ENCODE data around the gene PRND.
"Not testable (repeated sequence)": the region's sequence is repeated elsewhere in the genome, so short reads cannot be mapped to it uniquely, and the experiment has no call there.

The PRND gene

DNA sequence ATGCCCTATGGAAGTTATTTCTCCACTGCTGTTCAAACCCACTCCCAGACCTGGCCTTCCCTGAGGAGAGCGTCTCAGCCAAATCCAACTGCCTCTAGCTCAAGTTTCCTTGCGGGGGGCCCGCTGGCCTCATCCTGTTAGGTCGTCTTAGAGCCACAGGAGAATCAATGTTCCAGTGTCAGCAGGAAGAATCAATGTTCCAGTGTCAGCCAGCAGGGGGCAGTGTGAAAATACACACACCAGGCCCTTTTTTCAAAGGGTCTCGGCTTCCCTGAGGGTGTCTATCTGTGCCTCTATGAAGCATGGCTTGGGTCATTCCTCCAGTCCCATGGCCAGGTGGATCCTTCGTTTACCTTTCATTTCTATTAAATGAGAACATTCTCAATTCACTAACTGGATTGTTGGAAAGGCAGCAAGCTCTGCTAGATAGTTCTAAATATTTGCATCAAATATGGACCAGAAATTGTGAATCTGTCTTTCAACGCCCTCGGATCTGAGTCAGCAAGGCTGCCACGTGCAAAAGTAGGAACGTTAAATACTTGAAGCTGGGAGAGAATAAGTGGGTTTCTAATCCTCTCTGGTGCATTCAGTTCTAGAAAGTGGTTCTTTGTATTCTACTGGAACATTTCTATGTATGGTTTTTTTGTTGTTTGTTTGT lies 19.2 kb downstream of the PRND start:
- Histone ChIP-seq H3K4me3 (ENCODE audit: low read length) (no peak overlapping the region), H3K9ac (ENCODE audit: low read depth, low read length) (no peak overlapping the region), H3K36me3 (ENCODE audit: insufficient read depth, low read length) (no peaks in the 10 kb centered on the region), H3K27me3 (ENCODE audit: insufficient read depth, low read length) (no peaks in the 10 kb centered on the region), H3K4me1 (ENCODE audit: insufficient read depth, low read length) (no peaks in the 10 kb centered on the region), H3K27ac (ENCODE audit: low read depth, low read length) (no peak overlapping the region), H3K9me3 (ENCODE audit: insufficient read depth, low read depth, low read length) (no peaks in the 10 kb centered on the region)
- WGBS = 39% methylated on average over 10 of the region's 10 CpGs

DNA sequence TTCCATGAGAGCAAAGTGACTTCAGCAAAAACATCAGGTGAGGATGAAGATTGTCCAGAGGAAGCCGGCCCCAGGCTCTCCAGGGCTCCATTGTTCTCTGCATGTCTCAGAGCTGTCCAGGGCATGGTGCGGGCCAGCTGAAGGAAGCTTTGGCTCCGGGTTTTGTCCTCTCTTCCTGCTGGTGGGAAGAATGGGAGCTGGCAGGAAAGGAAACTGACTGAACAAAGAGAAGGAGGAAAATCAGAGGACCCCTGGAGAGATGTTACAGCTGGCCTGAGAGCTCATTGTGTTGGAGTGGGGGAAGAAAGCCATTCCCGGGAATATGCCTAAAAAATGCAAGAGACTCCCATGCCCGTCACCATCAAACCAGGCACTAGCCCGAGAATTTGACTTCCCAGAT lies 27.1 kb downstream of the PRND start:
- Histone ChIP-seq H3K4me1 (ENCODE audit: insufficient read depth, low read length) (peaks cover 9% of the 10 kb centered on the region), H3K27ac (ENCODE audit: low read depth, low read length) (peak overlapping the region; percentile 50; the same call in 1 of the 2 replicates)
- 31% methylated on average over 6 of the region's 6 CpGs for WGBS

GRCh38 chr20:4749326-4749725 lies 27.6 kb downstream of the PRND start:
- Histone ChIP-seq H3K9me3 (ENCODE audit: insufficient read depth, low read depth, low read length) (peaks cover 8% of the 10 kb centered on the region), H3K27ac (ENCODE audit: low read depth, low read length) (peak overlapping the region; percentile 50; the same call in 1 of the 2 replicates), H3K4me1 (ENCODE audit: insufficient read depth, low read length) (peaks cover 9% of the 10 kb centered on the region), H3K36me3 (ENCODE audit: insufficient read depth, low read length) (no peaks in the 10 kb centered on the region), H3K9ac (ENCODE audit: low read depth, low read length) (no peak overlapping the region), H3K4me3 (ENCODE audit: low read length) (no peak overlapping the region), H3K27me3 (ENCODE audit: insufficient read depth, low read length) (no peaks in the 10 kb centered on the region)
- 88% methylated on average over 4 of the region's 4 CpGs for WGBS

More for the DNA sequence above, 27.1 kb downstream of the PRND start:
- Histone ChIP-seq H3K9me3 (ENCODE audit: insufficient read depth, low read depth, low read length) (peaks cover 8% of the 10 kb centered on the region), H3K4me3 (ENCODE audit: low read length) (no peak overlapping the region), H3K9ac (ENCODE audit: low read depth, low read length) (no peak overlapping the region), H3K36me3 (ENCODE audit: insufficient read depth, low read length) (no peaks in the 10 kb centered on the region), H3K27me3 (ENCODE audit: insufficient read depth, low read length) (no peaks in the 10 kb centered on the region)

GRCh38 chr20:4750381-4750780 lies 28.7 kb downstream of the PRND start:
- no peaks in the 10 kb centered on the region for H3K36me3 ChIP-seq (ENCODE audit: insufficient read depth, low read length)
- peaks cover 8% of the 10 kb centered on the region for H3K9me3 ChIP-seq (ENCODE audit: insufficient read depth, low read depth, low read length)
- peaks cover 9% of the 10 kb centered on the region for H3K4me1 ChIP-seq (ENCODE audit: insufficient read depth, low read length)
- H3K9ac ChIP-seq (ENCODE audit: low read depth, low read length) = no peak overlapping the region
- no peaks in the 10 kb centered on the region for H3K27me3 ChIP-seq (ENCODE audit: insufficient read depth, low read length)
- H3K27ac ChIP-seq (ENCODE audit: low read depth, low read length) = no peak overlapping the region
- H3K4me3 ChIP-seq (ENCODE audit: low read length) = no peak overlapping the region
- 64% methylated on average over 4 of the region's 4 CpGs for WGBS

DNA sequence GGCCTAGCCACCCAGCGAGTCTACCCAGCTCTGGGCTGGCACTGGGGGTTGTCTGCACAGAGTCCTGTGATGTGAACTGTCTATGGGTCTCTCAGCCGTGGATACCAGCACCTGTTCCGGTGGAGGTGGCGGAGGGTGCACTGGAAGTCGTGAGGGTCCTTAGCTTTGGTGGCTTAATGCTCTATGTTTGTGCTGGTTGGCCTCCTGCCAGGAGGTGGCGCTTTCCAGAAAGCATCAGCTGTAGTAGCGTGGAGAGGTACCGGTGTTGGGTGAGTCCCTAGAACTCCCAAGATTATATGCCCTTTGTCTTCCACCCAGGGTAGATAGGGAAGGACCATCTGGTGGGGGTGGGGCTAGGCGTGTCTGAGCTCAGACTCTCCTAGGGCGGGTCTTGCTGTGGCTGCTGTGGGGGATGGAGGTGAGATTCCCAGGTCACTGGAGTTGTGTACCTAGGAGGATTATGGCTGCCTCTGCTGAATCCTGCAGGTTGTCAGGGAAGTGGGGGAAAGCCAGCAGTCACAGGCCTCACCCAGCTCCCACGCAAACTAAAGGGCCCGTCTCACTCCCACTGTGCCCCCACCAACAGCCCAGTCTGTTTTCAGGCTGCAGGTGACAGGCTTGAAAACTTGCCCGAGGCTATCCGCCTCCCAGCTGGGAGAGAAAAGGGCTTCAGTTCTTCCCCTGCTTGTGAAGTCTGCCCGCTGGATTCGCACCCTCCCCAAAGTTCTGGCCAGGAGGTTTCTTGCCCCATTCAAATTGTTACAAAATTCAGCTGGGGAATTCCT lies 37.6 kb downstream of the PRND start:
- WGBS = 74% methylated on average over 16 of the region's 16 CpGs
- H3K9ac ChIP-seq (ENCODE audit: low read depth, low read length) = not testable (repeated sequence)

GRCh38 chr20:4763261-4763660 lies 41.6 kb downstream of the PRND start:
- WGBS = 90% methylated on average over 10 of the region's 10 CpGs
- Histone ChIP-seq H3K27me3 (ENCODE audit: insufficient read depth, low read length) (peaks cover 19% of the 10 kb centered on the region), H3K27ac (ENCODE audit: low read depth, low read length) (no peak overlapping the region), H3K36me3 (ENCODE audit: insufficient read depth, low read length) (no peaks in the 10 kb centered on the region), H3K9me3 (ENCODE audit: insufficient read depth, low read depth, low read length) (no peaks in the 10 kb centered on the region), H3K4me3 (ENCODE audit: low read length) (no peak overlapping the region), H3K9ac (ENCODE audit: low read depth, low read length) (no peak overlapping the region), H3K4me1 (ENCODE audit: insufficient read depth, low read length) (no peaks in the 10 kb centered on the region)

More for the DNA sequence above, 37.6 kb downstream of the PRND start:
- not testable (repeated sequence) for H3K27ac ChIP-seq (ENCODE audit: low read depth, low read length); H3K36me3 ChIP-seq (ENCODE audit: insufficient read depth, low read length); H3K9me3 ChIP-seq (ENCODE audit: insufficient read depth, low read depth, low read length); H3K4me1 ChIP-seq (ENCODE audit: insufficient read depth, low read length); H3K4me3 ChIP-seq (ENCODE audit: low read length)
- peaks cover 19% of the 10 kb centered on the region for H3K27me3 ChIP-seq (ENCODE audit: insufficient read depth, low read length)

DNA sequence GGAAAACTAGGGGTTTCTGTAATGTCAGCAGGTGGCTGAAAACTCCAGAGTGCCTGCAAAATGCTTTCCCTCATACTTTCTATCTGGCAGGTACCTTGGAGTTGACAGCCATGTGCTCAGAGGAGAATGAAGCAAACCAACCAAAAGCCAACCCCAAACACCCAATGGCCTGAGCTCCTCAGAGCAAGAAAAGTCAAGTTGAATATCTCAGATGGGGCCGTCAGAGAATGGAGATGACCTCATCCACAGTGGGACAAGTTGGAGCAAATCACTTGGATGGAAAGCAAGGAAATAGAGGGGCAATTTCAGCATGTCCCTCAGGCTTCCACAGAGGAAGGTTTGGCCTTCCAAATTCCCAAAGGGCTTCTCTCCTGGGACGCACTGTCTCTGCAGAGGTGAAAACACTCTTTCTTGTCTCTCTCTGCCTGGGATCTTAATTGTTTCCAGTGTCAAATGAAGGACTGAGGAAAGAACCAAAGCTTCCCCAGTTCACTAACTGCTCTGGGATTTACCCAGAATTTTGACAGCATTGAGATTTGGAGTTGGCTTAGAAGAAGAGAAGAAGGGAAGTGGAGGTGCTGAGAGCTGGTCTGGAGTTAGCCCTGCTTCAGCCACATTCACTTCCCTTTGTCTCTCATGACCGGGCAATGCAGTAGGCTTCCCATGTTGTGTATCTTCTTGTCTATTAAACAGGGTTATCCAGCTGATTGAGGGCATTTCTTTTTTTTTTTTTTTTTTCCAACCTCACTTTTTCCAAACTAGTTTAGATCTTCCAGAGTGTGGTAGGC lies 42.2 kb downstream of the PRND start:
- no peaks in the 10 kb centered on the region for H3K36me3 ChIP-seq (ENCODE audit: insufficient read depth, low read length)
- H3K4me1 ChIP-seq (ENCODE audit: insufficient read depth, low read length) = no peaks in the 10 kb centered on the region
- WGBS = 87% methylated on average over 3 of the region's 3 CpGs
- H3K27me3 ChIP-seq (ENCODE audit: insufficient read depth, low read length) = peaks cover 19% of the 10 kb centered on the region
- H3K27ac ChIP-seq (ENCODE audit: low read depth, low read length) = no peak overlapping the region
- H3K4me3 ChIP-seq (ENCODE audit: low read length) = no peak overlapping the region
- no peak overlapping the region for H3K9ac ChIP-seq (ENCODE audit: low read depth, low read length)
- H3K9me3 ChIP-seq (ENCODE audit: insufficient read depth, low read depth, low read length) = no peaks in the 10 kb centered on the region

DNA sequence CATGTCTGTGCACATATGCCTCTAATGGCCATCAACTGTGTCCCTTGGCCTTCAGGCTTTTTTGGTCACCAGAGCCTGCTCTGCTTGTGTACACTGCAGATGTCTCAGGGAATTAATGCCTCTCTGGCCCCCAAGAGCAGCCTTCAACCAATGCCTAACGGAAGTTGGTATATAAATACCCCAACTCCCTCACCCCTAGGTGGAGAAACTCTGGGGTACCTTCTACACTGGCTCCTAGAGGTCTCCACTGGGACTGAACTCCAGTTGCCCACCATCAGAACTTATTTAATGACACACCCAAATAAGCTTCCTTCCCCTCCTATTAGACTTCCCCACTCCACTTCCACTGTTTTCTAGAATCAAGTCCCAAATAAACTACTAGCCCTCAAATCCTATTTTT lies 43.1 kb downstream of the PRND start:
- 100% methylated on average over 1 of the region's 1 CpG for WGBS

DNA sequence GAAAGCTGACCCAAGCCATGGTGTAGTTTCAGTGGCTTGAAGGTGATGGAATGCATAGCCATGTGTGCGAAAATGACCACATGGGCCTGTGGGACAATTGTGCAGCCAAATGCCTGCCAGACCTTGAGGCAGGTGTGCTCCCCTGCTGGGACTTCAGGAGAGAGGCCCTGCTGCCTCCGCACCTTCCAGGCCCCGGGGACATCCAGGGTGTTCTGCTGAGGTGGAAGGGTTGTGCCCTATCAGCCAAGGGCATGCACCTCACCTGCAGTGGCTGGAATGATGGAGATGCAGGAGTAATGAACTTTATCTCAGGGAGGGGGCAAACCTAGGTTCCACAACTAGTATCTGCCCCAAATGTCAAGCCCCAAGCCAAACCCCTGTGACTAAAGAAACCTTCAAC lies 44.0 kb downstream of the PRND start:
- no peaks in the 10 kb centered on the region for H3K4me1 ChIP-seq (ENCODE audit: insufficient read depth, low read length)
- no peaks in the 10 kb centered on the region for H3K36me3 ChIP-seq (ENCODE audit: insufficient read depth, low read length)
- 93% methylated on average over 3 of the region's 3 CpGs for WGBS
- no peaks in the 10 kb centered on the region for H3K9me3 ChIP-seq (ENCODE audit: insufficient read depth, low read depth, low read length)
- no peak overlapping the region for H3K4me3 ChIP-seq (ENCODE audit: low read length)
- peaks cover 18% of the 10 kb centered on the region for H3K27me3 ChIP-seq (ENCODE audit: insufficient read depth, low read length)
- H3K27ac ChIP-seq (ENCODE audit: low read depth, low read length) = no peak overlapping the region
- H3K9ac ChIP-seq (ENCODE audit: low read depth, low read length) = no peak overlapping the region

More for the DNA sequence above, 43.1 kb downstream of the PRND start:
- Histone ChIP-seq H3K4me3 (ENCODE audit: low read length) (no peak overlapping the region), H3K36me3 (ENCODE audit: insufficient read depth, low read length) (no peaks in the 10 kb centered on the region), H3K9me3 (ENCODE audit: insufficient read depth, low read depth, low read length) (no peaks in the 10 kb centered on the region), H3K9ac (ENCODE audit: low read depth, low read length) (no peak overlapping the region), H3K27ac (ENCODE audit: low read depth, low read length) (no peak overlapping the region), H3K4me1 (ENCODE audit: insufficient read depth, low read length) (no peaks in the 10 kb centered on the region), H3K27me3 (ENCODE audit: insufficient read depth, low read length) (peaks cover 19% of the 10 kb centered on the region)

GRCh38 chr20:4766631-4767030 lies 44.9 kb downstream of the PRND start:
- H3K36me3 ChIP-seq (ENCODE audit: insufficient read depth, low read length) = no peaks in the 10 kb centered on the region
- H3K9ac ChIP-seq (ENCODE audit: low read depth, low read length) = no peak overlapping the region
- peaks cover 6% of the 10 kb centered on the region for H3K9me3 ChIP-seq (ENCODE audit: insufficient read depth, low read depth, low read length)
- no peak overlapping the region for H3K27ac ChIP-seq (ENCODE audit: low read depth, low read length)
- WGBS = 84% methylated on average over 2 of the region's 2 CpGs
- no peaks in the 10 kb centered on the region for H3K4me1 ChIP-seq (ENCODE audit: insufficient read depth, low read length)
- no peak overlapping the region for H3K4me3 ChIP-seq (ENCODE audit: low read length)
- peaks cover 10% of the 10 kb centered on the region for H3K27me3 ChIP-seq (ENCODE audit: insufficient read depth, low read length)

GRCh38 chr20:4767084-4767483 lies 45.4 kb downstream of the PRND start:
- H3K27ac ChIP-seq (ENCODE audit: low read depth, low read length) = no peak overlapping the region
- no peak overlapping the region for H3K4me3 ChIP-seq (ENCODE audit: low read length)
- no peaks in the 10 kb centered on the region for H3K36me3 ChIP-seq (ENCODE audit: insufficient read depth, low read length)
- H3K4me1 ChIP-seq (ENCODE audit: insufficient read depth, low read length) = no peaks in the 10 kb centered on the region
- peaks cover 11% of the 10 kb centered on the region for H3K9me3 ChIP-seq (ENCODE audit: insufficient read depth, low read depth, low read length)
- H3K27me3 ChIP-seq (ENCODE audit: insufficient read depth, low read length) = peaks cover 5% of the 10 kb centered on the region
- WGBS = 92% methylated on average over 3 of the region's 3 CpGs
- H3K9ac ChIP-seq (ENCODE audit: low read depth, low read length) = no peak overlapping the region

All from HUES64 (cell line).